OCI-LY1 (cell line): ENCODE results near the gene RTP2.

Experiments
- EZH2 ChIP-seq: fragments of 200-600 bp; sonication (generic), shearing (Covaris generic); IDR thresholded peaks from 2 replicates; pipeline ENCODE4 v1.8.0; 2017; ENCODE audit warnings: borderline replicate concordance, mixed run types, mild to moderate bottlenecking, antibody characterized with exemption, low read length, moderate library complexity, mixed read lengths
- TF ChIP-seq, protein P1 (sequence below): fragments of 200-600 bp; sonication (generic), shearing (Covaris generic); IDR thresholded peaks from 2 replicates; pipeline ENCODE4 v1.5.1; 2017; ENCODE audit warnings: mild to moderate bottlenecking, antibody characterized with exemption, low read length, moderate library complexity, mixed read lengths

DNA sequence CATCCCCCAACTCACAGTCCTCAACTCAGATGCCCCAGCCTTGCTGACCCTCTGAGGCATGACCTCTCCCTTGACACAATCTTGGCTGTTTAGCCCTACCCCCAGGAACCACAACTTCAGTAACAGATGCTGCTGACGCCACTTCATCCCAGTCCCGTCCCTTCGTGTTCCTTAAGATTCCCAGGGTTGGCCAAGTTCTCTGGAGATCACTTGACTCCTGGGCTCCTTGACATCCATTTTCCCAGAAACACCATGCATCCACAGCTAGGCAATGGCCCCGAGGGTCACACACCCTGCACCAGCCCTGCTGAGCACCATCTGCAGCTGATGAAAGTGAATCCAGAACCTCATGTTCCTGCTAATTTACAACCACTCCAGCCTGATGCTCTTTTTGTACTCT is 6.9 kb downstream of the RTP2 start:
- TF ChIP-seq, protein P1, sequence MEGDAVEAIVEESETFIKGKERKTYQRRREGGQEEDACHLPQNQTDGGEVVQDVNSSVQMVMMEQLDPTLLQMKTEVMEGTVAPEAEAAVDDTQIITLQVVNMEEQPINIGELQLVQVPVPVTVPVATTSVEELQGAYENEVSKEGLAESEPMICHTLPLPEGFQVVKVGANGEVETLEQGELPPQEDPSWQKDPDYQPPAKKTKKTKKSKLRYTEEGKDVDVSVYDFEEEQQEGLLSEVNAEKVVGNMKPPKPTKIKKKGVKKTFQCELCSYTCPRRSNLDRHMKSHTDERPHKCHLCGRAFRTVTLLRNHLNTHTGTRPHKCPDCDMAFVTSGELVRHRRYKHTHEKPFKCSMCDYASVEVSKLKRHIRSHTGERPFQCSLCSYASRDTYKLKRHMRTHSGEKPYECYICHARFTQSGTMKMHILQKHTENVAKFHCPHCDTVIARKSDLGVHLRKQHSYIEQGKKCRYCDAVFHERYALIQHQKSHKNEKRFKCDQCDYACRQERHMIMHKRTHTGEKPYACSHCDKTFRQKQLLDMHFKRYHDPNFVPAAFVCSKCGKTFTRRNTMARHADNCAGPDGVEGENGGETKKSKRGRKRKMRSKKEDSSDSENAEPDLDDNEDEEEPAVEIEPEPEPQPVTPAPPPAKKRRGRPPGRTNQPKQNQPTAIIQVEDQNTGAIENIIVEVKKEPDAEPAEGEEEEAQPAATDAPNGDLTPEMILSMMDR, result no peak
- TF ChIP-seq EZH2, result no peak
